Fibroblast of pulmonary artery (primary cell): Measurements from ENCODE around the gene ANKRD23.

Experiments used
- DNase-seq: peaks from one replicate; pipeline ENCODE4 v3.0.0-alpha.2; 2010; ENCODE audit warnings: low read depth
- H3K4me3 ChIP-seq: replicated peaks from 2 replicates; pipeline ENCODE4 v1.5.1; 2011; ENCODE audit warnings: low read depth, mild to moderate bottlenecking, control low read depth, low read length, moderate library complexity
- CTCF ChIP-seq: IDR thresholded peaks from 2 replicates; pipeline ENCODE4 v1.5.1; 2011; ENCODE audit warnings: mild to moderate bottlenecking, control low read depth, low read length, inconsistent platforms; ENCODE audit errors: missing control alignments

Gene ANKRD23

GRCh38 chr2:96861074-96861473 lies 17.3 kb upstream of the ANKRD23 start:
- TF ChIP-seq CTCF = no peak
- DNase-seq = no peak
- no peak overlapping the region for H3K4me3 ChIP-seq

GRCh38 chr2:96860065-96861029 lies 16.5 kb upstream of the ANKRD23 start:
- no peak overlapping the region for H3K4me3 ChIP-seq
- no peak for DNase-seq
- TF ChIP-seq CTCF = no peak

- H3K4me3 ChIP-seq = no peak overlapping the region
- no peak for TF ChIP-seq CTCF
- no peak for DNase-seq
Measured at GRCh38 chr2:96859681-96860064, 15.9 kb upstream of the ANKRD23 start.

GRCh38 chr2:96859099-96859649 lies 15.4 kb upstream of the ANKRD23 start:
- no peak overlapping the region for H3K4me3 ChIP-seq
- DNase-seq = no peak

GRCh38 chr2:96857667-96858372 lies 14.0 kb upstream of the ANKRD23 start, which contains the start of gene ANKRD39:
ANKRD39 (minus strand) TSS chr2:96858016; CDS start chr2:96857987, 29 bp downstream.
- peak; percentile 45 for TF ChIP-seq CTCF
- DNase-seq = peak; percentile 99
- peak within 1 kb of the TSS; percentile 73 for H3K4me3 ChIP-seq

More at GRCh38 chr2:96859099-96859649, 15.4 kb upstream of the ANKRD23 start:
- no peak for TF ChIP-seq CTCF

GRCh38 chr2:96856776-96857666 lies 13.2 kb upstream of the ANKRD23 start:
- H3K4me3 ChIP-seq = peak overlapping the region; percentile 73
- no peak for DNase-seq
- TF ChIP-seq CTCF = no peak
